SH-SY5Y (cell line): ENCODE results near the gene TNFRSF19.

ENCODE experiments used
- GATA2 ChIP-seq: IDR thresholded peaks from 2 replicates; pipeline ENCODE4 v1.6.1; 2011; ENCODE audit warnings: mild to moderate bottlenecking, low read depth, low read length
- GATA3 ChIP-seq: IDR thresholded peaks from 2 replicates; pipeline ENCODE4 v1.6.1; 2011; ENCODE audit warnings: low read depth, mild to moderate bottlenecking, low read length, moderate library complexity

DNA sequence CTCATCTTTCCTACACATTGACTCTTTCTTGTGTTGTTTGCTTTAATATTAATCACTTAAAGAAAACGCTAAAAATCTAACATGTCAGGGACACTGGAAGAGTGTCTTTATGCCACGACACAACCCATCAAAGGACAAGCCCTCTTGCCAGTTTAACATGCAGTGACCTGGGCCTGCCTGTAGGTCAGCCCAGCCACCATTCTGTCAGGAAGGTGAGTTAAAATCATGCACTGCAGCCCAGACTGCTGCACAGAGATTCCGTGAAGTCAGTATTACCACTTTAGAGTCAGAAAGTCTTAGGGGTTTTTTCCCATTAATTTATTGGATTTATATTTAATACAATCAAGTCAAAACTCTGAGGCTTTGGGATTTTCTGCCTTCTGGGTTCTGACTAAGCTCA is 58.0 kb downstream of the TNFRSF19 start:
- TF ChIP-seq GATA3 (no peak), GATA2 (no peak)
